Panc1 (cell line): ENCODE measurements around the gene UBE2R2.

ENCODE experiments used
- CTCF ChIP-seq: fragments of 450-650 bp; IDR thresholded peaks from 2 replicates; pipeline ENCODE4 v1.5.1; 2017; ENCODE audit warnings: mild to moderate bottlenecking
- POLR2AphosphoS5 ChIP-seq: IDR thresholded peaks from 2 replicates; pipeline ENCODE4 v1.6.1; 2012; ENCODE audit warnings: mild to moderate bottlenecking, low read depth, low read length, moderate library complexity
- SIN3A ChIP-seq: IDR thresholded peaks from 2 replicates; pipeline ENCODE4 v1.6.1; 2012; ENCODE audit warnings: low read depth, mild to moderate bottlenecking, low read length, moderate library complexity, borderline replicate concordance; ENCODE audit not compliant: insufficient read depth
- TCF7L2 ChIP-seq: IDR thresholded peaks from 2 replicates; pipeline ENCODE4 v1.6.1; 2011; ENCODE audit warnings: mild to moderate bottlenecking, low read depth, low read length, inconsistent platforms

- TF ChIP-seq CTCF, result no peak
- no peak for TF ChIP-seq POLR2AphosphoS5
- TF ChIP-seq SIN3A, result no peak
- no peak for TF ChIP-seq TCF7L2
Measured at GRCh38 chr9:33894316-33894715, 77.4 kb downstream of the UBE2R2 start.
